Mucosa of descending colon (tissue), 3 donors: ENCODE results near the gene CTDSP1. TPM values are rescaled to one million over a fixed set of nuclear protein-coding genes. Genes with fewer than 3 reads are reported as not detected.

ENCODE experiments used
- ATAC-seq: fragments of 200-7000 bp; cut with Tn5 transposase; one replicate; pipeline ENCODE4 v1.9.1; 2020; ENCODE audit warnings: mild to moderate bottlenecking, moderate library complexity
- DNase-seq, 3 donors: peaks; one replicate each; pipeline ENCODE4 v3.0.0-alpha.2; 2020
- H3K36me3 ChIP-seq: fragments of 200-600 bp; one replicate; pipeline ENCODE4 v1.8.0; 2021; ENCODE audit warnings: low read depth, mild to moderate bottlenecking
- H3K4me1 ChIP-seq: fragments of 200-600 bp; one replicate; pipeline ENCODE4 v1.8.0; 2021; ENCODE audit warnings: low read depth, mild to moderate bottlenecking
- H3K4me3 ChIP-seq: fragments of 200-600 bp; one replicate; pipeline ENCODE4 v1.8.0; 2021; ENCODE audit warnings: mild to moderate bottlenecking
- H3K9me3 ChIP-seq: fragments of 200-600 bp; one replicate; pipeline ENCODE4 v1.8.0; 2021; ENCODE audit warnings: mild to moderate bottlenecking
- CTCF ChIP-seq: fragments of 200-600 bp; IDR thresholded peaks from one replicate; pipeline ENCODE4 v1.8.0; 2022; ENCODE audit warnings: antibody characterized with exemption, mild to moderate bottlenecking
- intact Hi-C, 2 donors: fragments of 100-400 bp; cut with DNase I in 1 of 2; cut with micrococcal nuclease in 1 of 2; formaldehyde crosslinking; loops; one replicate each; pipeline versions ENCODE4 v1.11.0 to v1.11.1; 2022; cut with DNase I, micrococcal nuclease
- total RNA-seq, 3 donors: library from RNA; stranded (reverse); fragmentation: NEBNext Ultra II Directional in 2 of 3; extraction: Animal tissue kit (Norgen Biotek cat#: 25700) in 2 of 3; gene quantifications; one replicate each; pipeline versions ENCODE4 v1.2.1 to v1.2.4, GENCODE V29; 2021 to 2023
- donor health status: DM: no; HTN: no; CAD: no; lungs with moderate emphysema.
- donor health status: DM: no; HTN: no; CAD: no.
- donor health status: DM: no; HTN: yes; CAD: no.

CTDSP1 gene
- total RNA-seq, 3 donors from 2014 or later, result 142 to 221 (median 165) TPM

- intact Hi-C loops, result no loop called here
- H3K9me3 ChIP-seq, result no peaks in the 10 kb centered on the region
- ATAC-seq (no peak), DNase-seq (peak in 1 of 3 donors; percentile 15)
- H3K4me1 ChIP-seq, result peaks cover 6% of the 10 kb centered on the region
- no peak for TF ChIP-seq CTCF
- no peak overlapping the region for H3K4me3 ChIP-seq
- H3K36me3 ChIP-seq, result no peaks in the 10 kb centered on the region
These were observed 22.9 kb downstream of the CTDSP1 start for GRCh38 chr2:218422403-218423086.

- Histone ChIP-seq H3K9me3 (no peaks in the 10 kb centered on the region), H3K4me3 (no peak overlapping the region), H3K36me3 (no peaks in the 10 kb centered on the region), H3K4me1 (peaks cover under 1% of the 10 kb centered on the region)
- DNase-seq, result peak in 1 of 3 donors; percentile 29
- intact Hi-C loops, result no loop called here
- ATAC-seq, result no peak
- TF ChIP-seq CTCF, result no peak
These were observed 23.9 kb downstream of the CTDSP1 start for GRCh38 chr2:218423584-218423983.

- intact Hi-C loops, result no loop called here
- Histone ChIP-seq H3K4me1 (no peaks in the 10 kb centered on the region), H3K4me3 (no peak overlapping the region), H3K9me3 (no peaks in the 10 kb centered on the region), H3K36me3 (no peaks in the 10 kb centered on the region)
- peak in 1 of 3 donors; percentile 32 for DNase-seq
- ATAC-seq, result no peak
- no peak for TF ChIP-seq CTCF
These were observed 25.9 kb downstream of the CTDSP1 start for GRCh38 chr2:218425531-218425930.

GRCh38 chr2:218427741-218428140, 28.1 kb downstream of the CTDSP1 start:
- Histone ChIP-seq H3K9me3 (no peaks in the 10 kb centered on the region), H3K36me3 (no peaks in the 10 kb centered on the region), H3K4me1 (no peaks in the 10 kb centered on the region), H3K4me3 (no peak overlapping the region)
- TF ChIP-seq CTCF, result no peak
- intact Hi-C loops, result no loop called here
- no peak for ATAC-seq
- peak in 2 of 3 donors; percentile 15 to 38 for DNase-seq

GRCh38 chr2:218428846-218429558, 29.3 kb downstream of the CTDSP1 start:
- ATAC-seq (no peak), DNase-seq (peak in 1 of 3 donors; percentile 24)
- intact Hi-C loops, result no loop called here
- no peak for TF ChIP-seq CTCF
- no peak overlapping the region for H3K4me3 ChIP-seq
- no peaks in the 10 kb centered on the region for H3K4me1 ChIP-seq
- no peaks in the 10 kb centered on the region for H3K36me3 ChIP-seq
- no peaks in the 10 kb centered on the region for H3K9me3 ChIP-seq
